Keratinocyte (primary cell): ENCODE data around the gene ARPC1B. TPM values are rescaled to one million over a fixed set of nuclear protein-coding genes. Genes with fewer than 3 reads are reported as not detected.

Experiments
- DNase-seq: peaks from one replicate; pipeline ENCODE4 v3.0.0-alpha.2; 2011; ENCODE audit warnings: low read depth, missing footprints, low spot score
- FAIRE-seq: peaks from 2 replicates; lab custom pipeline; 2011; peaks lifted over from hg19 to GRCh38; lab: Jason Lieb, UNC
- H2AFZ ChIP-seq: 2 replicates; pipeline ENCODE4 v1.6.0; 2012; ENCODE audit warnings: low read length, control low read depth, inconsistent platforms; ENCODE audit not compliant: control insufficient read depth
- H3K27ac ChIP-seq: 2 replicates; pipeline ENCODE4 v1.5.1; 2011; ENCODE audit warnings: low read length; ENCODE audit not compliant: control insufficient read depth, insufficient read depth
- H3K27me3 ChIP-seq: 3 replicates; pipeline ENCODE4 v1.6.0; 2011; ENCODE audit warnings: low read length; ENCODE audit not compliant: control insufficient read depth, insufficient read depth; ENCODE audit errors: extremely low read depth
- H3K36me3 ChIP-seq, 2 experiments: 2 replicates in 1 of 2; 3 replicates in 1 of 2; pipeline ENCODE4 v1.5.1; 2011; ENCODE audit warnings: low read length in 2 of 2, mild to moderate bottlenecking in 1 of 2; ENCODE audit not compliant: control insufficient read depth in 2 of 2, insufficient read depth in 2 of 2; ENCODE audit errors: extremely low read depth in 1 of 2
- H3K4me1 ChIP-seq: 3 replicates; pipeline ENCODE4 v1.5.1; 2011; ENCODE audit warnings: low read length; ENCODE audit not compliant: control insufficient read depth, insufficient read depth; ENCODE audit errors: extremely low read depth
- H3K4me2 ChIP-seq: 3 replicates; pipeline ENCODE4 v1.6.0; 2011; ENCODE audit warnings: low read depth, low read length; ENCODE audit not compliant: control insufficient read depth, insufficient read depth; ENCODE audit errors: extremely low read depth
- H3K4me3 ChIP-seq, 3 experiments: fragments of 200-600 bp in 1 of 3; sonication (generic) in 1 of 3; 2 replicates in 2 of 3; 3 replicates in 1 of 3; pipeline ENCODE4 v1.5.1; 2011 to 2016; ENCODE audit warnings: low read length in 3 of 3, mild to moderate bottlenecking in 3 of 3, control low read depth in 2 of 3, inconsistent platforms in 1 of 3, low read depth in 1 of 3, mixed read lengths in 1 of 3, mixed run types in 1 of 3, moderate library complexity in 1 of 3; ENCODE audit not compliant: control insufficient read depth in 2 of 3, insufficient read depth in 2 of 3; ENCODE audit errors: extremely low read depth in 1 of 3
- H3K79me2 ChIP-seq: 2 replicates; pipeline ENCODE4 v1.6.0; 2012; ENCODE audit warnings: low read length; ENCODE audit not compliant: control insufficient read depth, insufficient read depth
- H3K9ac ChIP-seq: 3 replicates; pipeline ENCODE4 v1.6.0; 2011; ENCODE audit warnings: low read length; ENCODE audit not compliant: control insufficient read depth, insufficient read depth; ENCODE audit errors: extremely low read depth
- H3K9me1 ChIP-seq: 3 replicates; pipeline ENCODE4 v1.6.0; 2011; ENCODE audit warnings: low read length; ENCODE audit not compliant: control insufficient read depth, insufficient read depth; ENCODE audit errors: extremely low read depth
- H3K9me3 ChIP-seq: 2 replicates; pipeline ENCODE4 v1.5.1; 2012; ENCODE audit warnings: low read depth, low read length; ENCODE audit not compliant: control insufficient read depth
- H4K20me1 ChIP-seq: 3 replicates; pipeline ENCODE4 v1.6.0; 2011; ENCODE audit warnings: low read length; ENCODE audit not compliant: control insufficient read depth, insufficient read depth; ENCODE audit errors: extremely low read depth
- EZH2 ChIP-seq: IDR thresholded peaks from one replicate; pipeline ENCODE4 v1.6.1; 2012; ENCODE audit warnings: inconsistent platforms, mild to moderate bottlenecking, low read length, moderate library complexity
- dilution Hi-C: fragments of 300-500 bp; cut with MboI; formaldehyde crosslinking; loops from one replicate; pipeline ENCODE4 v1.7.0; 2020; ENCODE audit warnings: low sequenced_read_pairs; ENCODE audit not compliant: extremely low pct_ligation_motif_present
- polyA plus RNA-seq, 5 experiments: library from polyadenylated mRNA; depleted of rRNA in 3 of 5; stranded (reverse) in 3 of 5; stranded (forward) in 1 of 5; unstranded in 1 of 5; fragments of >200 nt; gene quantifications; 1 replicate in 1 of 5; 2 replicates in 3 of 5; 3 replicates in 1 of 5; pipeline versions ENCODE4 v1.2.1 to v1.2.3, GENCODE V29; 2011 to 2012; ENCODE audit warnings: missing spikeins in 2 of 5, low read depth in 1 of 5, low replicate concordance in 1 of 5
- TF ChIP-seq, protein P1 (sequence below), 3 experiments: IDR thresholded peaks in 1 of 3; conservative IDR thresholded peaks in 1 of 3; optimal IDR thresholded peaks in 1 of 3; 2 replicates in 2 of 3; 3 replicates in 1 of 3; pipeline versions ENCODE3 to v1.5.1; 2011; ENCODE audit warnings: low read length in 3 of 3, mild to moderate bottlenecking in 3 of 3, moderate library complexity in 2 of 3, control low read depth in 1 of 3, inconsistent platforms in 1 of 3; ENCODE audit not compliant: insufficient read depth in 2 of 3; ENCODE audit errors: extremely low read depth in 1 of 3

The ARPC1B gene
- polyA plus RNA-seq, 1 donor (not counting 4 experiments of a cell fraction or from before 2014, with no cell fraction given): 383 TPM

DNA sequence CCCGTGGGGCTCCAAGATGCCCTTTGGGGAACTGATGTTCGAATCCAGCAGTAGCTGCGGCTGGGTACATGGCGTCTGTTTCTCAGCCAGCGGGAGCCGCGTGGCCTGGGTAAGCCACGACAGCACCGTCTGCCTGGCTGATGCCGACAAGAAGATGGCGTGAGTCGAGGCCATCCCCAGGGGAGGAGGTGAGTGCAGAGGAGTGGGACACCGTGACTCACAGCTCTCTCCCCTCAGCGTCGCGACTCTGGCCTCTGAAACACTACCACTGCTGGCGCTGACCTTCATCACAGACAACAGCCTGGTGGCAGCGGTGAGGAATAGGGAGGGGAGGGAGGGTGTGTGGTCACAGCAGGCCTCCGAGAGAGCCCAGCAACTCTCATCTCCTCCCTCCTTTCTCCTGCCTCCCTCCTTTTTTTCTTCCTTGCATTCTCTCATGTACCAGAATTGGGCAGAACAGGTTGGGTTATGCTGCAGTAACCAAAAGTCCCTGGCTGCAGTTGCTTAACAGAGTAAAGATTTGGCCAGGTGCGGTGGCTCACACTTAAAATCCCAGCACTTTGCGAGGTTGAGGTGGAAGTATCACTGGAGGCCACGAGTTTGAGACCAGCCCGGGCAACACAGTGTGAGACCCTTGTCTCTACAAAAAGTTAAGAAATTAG lies 16.5 kb downstream of the ARPC1B start:
- Histone ChIP-seq H2AFZ (no peak overlapping the region), H3K4me1 (peaks cover 8% of the 10 kb centered on the region), H3K27me3 (no peaks in the 10 kb centered on the region), H3K27ac (no peak overlapping the region), H3K36me3 (peaks cover 41 to 62% of the 10 kb centered on the region in 2 experiments), H3K9me1 (no peaks in the 10 kb centered on the region), H4K20me1 (peaks cover 35% of the 10 kb centered on the region), H3K79me2 (peaks cover 6% of the 10 kb centered on the region), H3K4me3 (no peak overlapping the region), H3K9me3 (no peaks in the 10 kb centered on the region), H3K4me2 (no peak overlapping the region), H3K9ac (no peak overlapping the region)
- no peak for DNase-seq
- dilution Hi-C loops: no loop called here
- FAIRE-seq: no peak
- TF ChIP-seq, protein P1, sequence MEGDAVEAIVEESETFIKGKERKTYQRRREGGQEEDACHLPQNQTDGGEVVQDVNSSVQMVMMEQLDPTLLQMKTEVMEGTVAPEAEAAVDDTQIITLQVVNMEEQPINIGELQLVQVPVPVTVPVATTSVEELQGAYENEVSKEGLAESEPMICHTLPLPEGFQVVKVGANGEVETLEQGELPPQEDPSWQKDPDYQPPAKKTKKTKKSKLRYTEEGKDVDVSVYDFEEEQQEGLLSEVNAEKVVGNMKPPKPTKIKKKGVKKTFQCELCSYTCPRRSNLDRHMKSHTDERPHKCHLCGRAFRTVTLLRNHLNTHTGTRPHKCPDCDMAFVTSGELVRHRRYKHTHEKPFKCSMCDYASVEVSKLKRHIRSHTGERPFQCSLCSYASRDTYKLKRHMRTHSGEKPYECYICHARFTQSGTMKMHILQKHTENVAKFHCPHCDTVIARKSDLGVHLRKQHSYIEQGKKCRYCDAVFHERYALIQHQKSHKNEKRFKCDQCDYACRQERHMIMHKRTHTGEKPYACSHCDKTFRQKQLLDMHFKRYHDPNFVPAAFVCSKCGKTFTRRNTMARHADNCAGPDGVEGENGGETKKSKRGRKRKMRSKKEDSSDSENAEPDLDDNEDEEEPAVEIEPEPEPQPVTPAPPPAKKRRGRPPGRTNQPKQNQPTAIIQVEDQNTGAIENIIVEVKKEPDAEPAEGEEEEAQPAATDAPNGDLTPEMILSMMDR (optimal IDR thresholded peaks at IDR 0.05 in 1 of 3, IDR thresholded peaks at IDR 0.05 in 1 of 3, conservative IDR thresholded peaks at IDR 0.05 in 1 of 3; ENCODE audit: extremely low read depth in 1 of 3, insufficient read depth in 2 of 3, low read length in 3 of 3): no peak
- TF ChIP-seq EZH2: no peak

DNA sequence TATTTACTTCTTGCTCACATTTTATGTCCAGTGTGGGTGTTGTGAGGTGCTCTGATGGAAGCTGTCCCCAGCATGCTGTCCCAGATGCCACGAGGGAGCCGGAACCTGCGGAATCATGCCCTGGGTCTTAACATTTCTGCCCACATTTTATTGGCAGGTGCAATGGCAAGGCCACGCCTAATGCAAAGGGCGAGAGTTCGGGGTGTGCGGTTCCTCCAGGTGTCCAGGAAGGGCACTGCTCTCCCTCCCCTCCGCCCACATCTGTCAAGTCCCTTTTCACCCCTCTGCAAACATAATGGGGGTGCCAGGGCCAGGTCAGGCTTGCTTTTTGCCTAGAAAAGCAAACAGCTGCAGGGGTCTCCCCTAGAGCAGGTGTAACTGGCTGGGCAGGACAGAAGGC lies 17.5 kb downstream of the ARPC1B start:
- no peak overlapping the region for H3K4me3 ChIP-seq
- no peaks in the 10 kb centered on the region for H3K9me1 ChIP-seq
- no peak overlapping the region for H3K9ac ChIP-seq
- FAIRE-seq (no peak), DNase-seq (no peak)
- no peaks in the 10 kb centered on the region for H3K27me3 ChIP-seq
- peaks cover 36% of the 10 kb centered on the region for H4K20me1 ChIP-seq
- no peaks in the 10 kb centered on the region for H3K9me3 ChIP-seq
- dilution Hi-C loops: no loop called here
- peaks cover 6% of the 10 kb centered on the region for H3K79me2 ChIP-seq
- H3K4me2 ChIP-seq: peak overlapping the region; percentile 22
- no peak overlapping the region for H3K27ac ChIP-seq
- no peak overlapping the region for H2AFZ ChIP-seq
- H3K36me3 ChIP-seq: peaks cover 39 to 56% of the 10 kb centered on the region in 2 experiments
- TF ChIP-seq EZH2: no peak
- TF ChIP-seq, protein P1 (optimal IDR thresholded peaks at IDR 0.05 in 1 of 3, IDR thresholded peaks at IDR 0.05 in 1 of 3, conservative IDR thresholded peaks at IDR 0.05 in 1 of 3; ENCODE audit: extremely low read depth in 1 of 3, insufficient read depth in 2 of 3, low read length in 3 of 3): no peak
- H3K4me1 ChIP-seq: peaks cover 8% of the 10 kb centered on the region
